ENCODE measurements around the gene CPNE5. TPM values are rescaled to one million over a fixed set of nuclear protein-coding genes. Genes with fewer than 3 reads are reported as not detected.

Gene CPNE5
- total RNA-seq, 1 donor from 2014 or later: 1.2 TPM

- no peaks in the 10 kb centered on the region for H3K27me3 Mint-ChIP-seq (ENCODE audit: low read depth)
- H3K36me3 Mint-ChIP-seq: no peaks in the 10 kb centered on the region
- H3K4me1 Mint-ChIP-seq: no peaks in the 10 kb centered on the region
- no peaks in the 10 kb centered on the region for H3K9me3 Mint-ChIP-seq
- no peak overlapping the region for H3K4me3 Mint-ChIP-seq
- DNase-seq (ENCODE audit: low spot score in 2 of 2, unreplicated experiment in 2 of 2): no peak
- no peak overlapping the region for H3K27ac Mint-ChIP-seq
- TF ChIP-seq CTCF (IDR thresholded peaks at IDR 0.05; ENCODE audit: unreplicated experiment): no peak
Observed at GRCh38 chr6:36718560-36718959, 120.7 kb downstream of the CPNE5 start.

- no peaks in the 10 kb centered on the region for H3K36me3 Mint-ChIP-seq
- no peaks in the 10 kb centered on the region for H3K27me3 Mint-ChIP-seq (ENCODE audit: low read depth)
- no peaks in the 10 kb centered on the region for H3K9me3 Mint-ChIP-seq
- no peak overlapping the region for H3K4me3 Mint-ChIP-seq
- no peak overlapping the region for H3K27ac Mint-ChIP-seq
- no peak for TF ChIP-seq CTCF (IDR thresholded peaks at IDR 0.05; ENCODE audit: unreplicated experiment)
- no peaks in the 10 kb centered on the region for H3K4me1 Mint-ChIP-seq
- DNase-seq (ENCODE audit: low spot score in 2 of 2, unreplicated experiment in 2 of 2): no peak
Observed at GRCh38 chr6:36717871-36718540, 121.2 kb downstream of the CPNE5 start.

- no peaks in the 10 kb centered on the region for H3K36me3 Mint-ChIP-seq
- H3K27ac Mint-ChIP-seq: no peak overlapping the region
- H3K4me1 Mint-ChIP-seq: no peaks in the 10 kb centered on the region
- H3K27me3 Mint-ChIP-seq (ENCODE audit: low read depth): no peaks in the 10 kb centered on the region
- no peak for TF ChIP-seq CTCF (IDR thresholded peaks at IDR 0.05; ENCODE audit: unreplicated experiment)
- H3K4me3 Mint-ChIP-seq: no peak overlapping the region
- DNase-seq (ENCODE audit: low spot score in 2 of 2, unreplicated experiment in 2 of 2): no peak
- H3K9me3 Mint-ChIP-seq: no peaks in the 10 kb centered on the region
Observed at GRCh38 chr6:36717231-36717825, 121.9 kb downstream of the CPNE5 start.

GRCh38 chr6:36716476-36717093 lies 122.7 kb downstream of the CPNE5 start:
- H3K27me3 Mint-ChIP-seq (ENCODE audit: low read depth): no peaks in the 10 kb centered on the region
- H3K27ac Mint-ChIP-seq: no peak overlapping the region
- no peaks in the 10 kb centered on the region for H3K4me1 Mint-ChIP-seq
- H3K9me3 Mint-ChIP-seq: no peaks in the 10 kb centered on the region
- no peaks in the 10 kb centered on the region for H3K36me3 Mint-ChIP-seq
- no peak for DNase-seq (ENCODE audit: low spot score in 2 of 2, unreplicated experiment in 2 of 2)
- no peak for TF ChIP-seq CTCF (IDR thresholded peaks at IDR 0.05; ENCODE audit: unreplicated experiment)
- no peak overlapping the region for H3K4me3 Mint-ChIP-seq

- DNase-seq (ENCODE audit: low spot score in 2 of 2, unreplicated experiment in 2 of 2): no peak
- Mint-ChIP-seq H3K27me3 (ENCODE audit: low read depth) (no peaks in the 10 kb centered on the region), H3K9me3 (no peaks in the 10 kb centered on the region), H3K27ac (no peak overlapping the region), H3K4me3 (no peak overlapping the region), H3K4me1 (no peaks in the 10 kb centered on the region), H3K36me3 (no peaks in the 10 kb centered on the region)
- TF ChIP-seq CTCF (IDR thresholded peaks at IDR 0.05; ENCODE audit: unreplicated experiment): no peak
Observed at GRCh38 chr6:36715469-36715868, 123.8 kb downstream of the CPNE5 start.
